ENCODE data around the gene AOPEP.

DNA sequence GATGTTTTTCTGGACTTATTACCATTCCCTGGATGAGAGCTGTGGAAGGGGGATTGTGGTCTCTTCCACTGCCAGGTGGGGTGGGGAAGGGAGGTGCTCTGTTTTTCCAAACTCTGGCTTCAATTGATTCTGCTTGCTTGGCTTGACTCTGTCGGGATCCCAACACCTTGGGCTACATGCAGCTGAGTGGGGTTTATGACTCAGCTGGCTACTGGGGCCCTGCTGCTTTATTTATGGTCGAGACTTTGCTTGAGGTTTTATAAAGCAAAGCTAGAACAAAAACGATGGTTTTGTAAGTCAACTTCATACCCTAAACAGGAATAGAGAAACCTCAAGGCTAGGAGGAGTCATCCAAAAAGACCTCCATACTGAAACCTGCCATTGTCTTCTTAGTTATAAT is 76.3 kb downstream of the AOPEP start:
- no peak for TF ChIP-seq CTCF (IDR thresholded peaks at IDR 0.05)
- no peak for TF ChIP-seq EP300 (IDR thresholded peaks at IDR 0.05)
- no peak for TF ChIP-seq POLR2A (IDR thresholded peaks at IDR 0.05)
- TF ChIP-seq POLR2AphosphoS5 (IDR thresholded peaks at IDR 0.05), result no peak

All from suprapubic skin (tissue), 4 donors.